GM21447 (cell line): ENCODE measurements around the gene CATSPER4.

Experiments used
- ATAC-seq: cut with Tn5 transposase; IDR thresholded peaks from one replicate; pipeline ENCODE4 v1.9.1; 2021; ENCODE audit not compliant: unreplicated experiment

CATSPER4 gene

DNA sequence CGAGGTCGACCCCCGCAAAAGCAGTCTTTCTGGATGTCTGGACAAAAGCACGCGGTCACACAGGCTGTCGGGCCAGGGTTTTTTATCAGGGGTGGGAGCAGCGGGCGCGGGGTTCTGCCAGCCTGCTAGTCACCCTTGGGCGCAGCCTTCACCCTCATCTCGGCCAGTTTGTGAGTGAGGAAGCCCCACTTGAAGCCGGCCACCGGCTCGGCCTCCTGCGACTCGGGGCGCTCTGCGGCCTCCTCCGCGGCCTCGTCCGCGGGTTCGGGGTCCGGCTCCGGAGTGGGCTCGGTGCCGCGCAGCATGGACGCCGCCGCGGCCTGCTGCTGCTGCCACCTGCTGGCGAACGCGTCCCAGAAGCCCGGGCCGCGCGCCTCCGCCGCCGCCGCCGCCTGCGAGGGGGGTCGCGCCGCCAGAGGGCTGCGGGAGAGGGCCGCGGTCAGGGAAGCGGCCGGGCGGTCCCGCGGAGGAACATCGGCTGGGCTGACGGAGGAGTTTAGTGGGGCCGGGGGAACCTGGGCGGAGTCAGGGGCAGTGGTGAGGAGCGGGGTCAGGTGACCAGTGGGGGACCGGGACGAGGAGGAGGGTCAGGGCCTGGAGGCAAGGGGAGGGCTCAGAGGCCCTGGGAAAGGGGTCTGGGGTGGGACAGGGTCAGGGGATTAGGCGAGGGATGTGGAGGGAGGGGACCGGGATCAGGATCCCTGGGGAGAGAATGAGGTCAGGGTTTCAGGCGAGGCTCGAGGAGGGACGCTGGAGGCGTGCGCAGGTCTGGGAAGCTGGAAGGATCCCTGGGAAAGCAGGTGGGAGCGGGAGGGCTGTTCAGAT lies 26.2 kb upstream of the CATSPER4 start:
- no peak for ATAC-seq

DNA sequence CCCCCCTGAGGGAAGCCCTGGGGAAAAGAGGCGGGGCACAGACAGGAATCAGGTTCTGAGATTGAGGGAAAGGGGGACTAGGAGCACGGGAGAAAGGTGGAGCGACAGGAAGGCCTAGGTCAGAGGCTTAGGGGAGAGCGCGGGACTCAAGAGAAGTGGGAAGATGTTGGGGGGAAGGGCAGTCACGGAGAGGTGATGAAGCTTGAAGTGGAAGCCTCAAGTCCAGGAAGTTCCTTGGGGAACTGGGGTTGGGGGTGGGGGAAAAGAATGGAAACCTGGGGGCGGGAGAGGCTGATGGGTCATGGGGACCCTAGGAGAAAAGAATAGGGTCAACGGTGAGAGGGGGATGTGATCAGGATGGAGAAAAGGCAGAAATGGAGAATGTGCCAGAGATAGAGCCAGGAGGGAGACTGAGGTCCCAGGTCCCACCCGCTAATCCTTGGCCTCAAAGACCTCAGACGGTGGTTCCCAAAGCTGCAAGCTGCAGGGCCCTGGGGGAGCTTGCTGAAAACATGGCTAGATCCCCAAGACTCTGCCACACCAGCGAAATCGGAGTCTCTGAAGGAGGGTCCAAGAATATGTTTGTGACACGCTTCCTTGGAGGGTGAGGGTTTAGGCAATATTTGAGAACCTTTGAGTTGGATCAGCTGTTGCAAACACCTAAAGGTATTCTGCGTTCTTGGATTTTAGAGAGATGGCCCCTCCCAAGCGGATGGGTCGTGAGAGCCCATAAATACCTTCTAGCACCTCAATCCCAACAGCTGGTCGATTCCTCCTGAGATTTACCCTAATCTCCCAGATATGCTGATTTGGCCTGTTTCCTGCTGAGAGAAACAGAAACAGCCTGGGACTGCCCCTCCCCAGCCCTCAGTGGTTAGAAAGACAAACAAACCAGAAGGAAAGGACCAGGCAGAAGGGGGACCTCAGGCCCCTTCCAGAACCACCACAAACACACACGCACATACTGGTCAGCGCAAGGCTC lies 25.2 kb upstream of the CATSPER4 start:
- ATAC-seq = no peak

DNA sequence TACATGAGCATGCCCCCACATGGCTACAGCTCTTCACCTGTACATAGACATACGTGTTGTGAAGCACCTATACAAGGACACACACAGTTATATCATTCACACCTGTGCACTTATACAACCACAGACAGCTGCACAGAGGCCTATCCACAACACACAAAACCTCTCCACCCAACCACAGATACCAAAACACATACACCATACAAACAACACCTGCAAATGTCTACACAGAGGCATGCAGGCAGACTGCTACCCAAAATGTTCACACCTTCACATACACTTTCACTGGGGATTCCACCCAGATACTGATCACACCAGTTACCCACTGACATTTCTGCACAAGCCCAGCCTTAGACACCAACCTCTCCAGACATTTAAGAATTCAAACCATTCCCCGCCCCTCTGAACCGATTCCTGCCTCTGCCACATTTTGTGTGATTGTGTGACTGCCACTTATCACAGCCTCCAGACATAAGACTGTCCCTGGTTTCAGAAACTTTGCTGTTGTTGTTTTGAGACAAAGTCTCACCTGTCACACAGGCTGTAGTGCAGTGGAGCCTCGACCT lies 23.6 kb upstream of the CATSPER4 start:
- ATAC-seq = no peak

DNA sequence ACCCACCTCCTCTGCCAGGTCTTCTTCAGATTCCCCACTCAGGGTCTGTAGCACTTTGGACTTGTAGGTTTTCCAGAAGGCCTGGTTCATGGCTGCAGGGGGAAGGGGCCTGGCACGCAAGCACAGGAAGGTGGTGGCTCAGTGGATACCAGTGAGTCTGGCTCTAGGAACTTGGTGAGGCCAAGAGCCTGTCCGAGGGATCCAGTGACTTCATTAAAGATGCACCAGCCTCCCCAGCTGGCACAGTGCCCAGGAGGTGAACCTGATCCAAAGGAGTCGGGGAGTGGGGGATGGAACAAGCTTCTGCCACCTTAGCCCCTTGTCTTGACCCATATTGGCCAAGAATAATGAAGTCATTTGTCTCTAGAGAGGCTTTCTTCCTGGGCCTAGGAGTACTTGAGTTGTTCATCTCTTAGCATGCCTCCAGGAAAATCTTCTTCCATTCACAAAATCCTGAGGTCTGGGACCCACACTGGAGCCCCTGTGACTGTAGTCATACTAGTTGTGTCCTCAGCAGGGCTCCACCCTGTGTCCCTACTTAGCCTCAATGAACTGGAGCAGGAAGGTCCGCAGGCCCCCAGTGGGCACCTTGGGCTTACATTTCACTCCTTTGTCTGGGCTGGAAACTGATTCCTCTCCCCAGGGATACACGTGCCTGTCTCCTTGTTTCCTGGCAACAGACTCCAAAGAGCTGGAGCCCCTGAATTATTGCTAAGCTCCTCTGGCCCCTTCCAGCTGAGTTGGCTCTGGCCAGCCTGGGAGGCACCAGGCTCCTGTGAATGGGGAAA lies 21.8 kb upstream of the CATSPER4 start, which contains the start of gene C1orf232:
Gene C1orf232, minus strand, starts transcription at position 554 of the 788 bp plus-strand sequence. Its CDS starts 464 bp downstream, at position 90.
- ATAC-seq = no peak

DNA sequence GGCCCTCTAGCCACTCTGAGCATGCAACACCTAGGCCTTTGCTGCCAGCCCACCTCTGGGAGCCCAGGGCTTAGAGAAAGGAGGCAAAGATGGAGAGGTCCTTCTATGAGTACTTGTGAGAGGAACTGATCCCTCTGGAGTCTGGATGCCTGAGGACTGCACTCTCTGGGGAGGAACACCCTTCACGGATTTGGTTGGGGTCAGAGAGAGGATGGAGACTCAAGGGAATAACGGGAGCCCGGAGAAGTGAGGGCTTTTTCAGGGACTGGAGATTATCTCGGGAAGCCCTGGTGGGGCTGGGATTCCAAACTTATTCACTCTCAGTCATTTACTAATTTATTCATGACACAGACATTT lies 21.2 kb upstream of the CATSPER4 start:
- ATAC-seq = no peak

DNA sequence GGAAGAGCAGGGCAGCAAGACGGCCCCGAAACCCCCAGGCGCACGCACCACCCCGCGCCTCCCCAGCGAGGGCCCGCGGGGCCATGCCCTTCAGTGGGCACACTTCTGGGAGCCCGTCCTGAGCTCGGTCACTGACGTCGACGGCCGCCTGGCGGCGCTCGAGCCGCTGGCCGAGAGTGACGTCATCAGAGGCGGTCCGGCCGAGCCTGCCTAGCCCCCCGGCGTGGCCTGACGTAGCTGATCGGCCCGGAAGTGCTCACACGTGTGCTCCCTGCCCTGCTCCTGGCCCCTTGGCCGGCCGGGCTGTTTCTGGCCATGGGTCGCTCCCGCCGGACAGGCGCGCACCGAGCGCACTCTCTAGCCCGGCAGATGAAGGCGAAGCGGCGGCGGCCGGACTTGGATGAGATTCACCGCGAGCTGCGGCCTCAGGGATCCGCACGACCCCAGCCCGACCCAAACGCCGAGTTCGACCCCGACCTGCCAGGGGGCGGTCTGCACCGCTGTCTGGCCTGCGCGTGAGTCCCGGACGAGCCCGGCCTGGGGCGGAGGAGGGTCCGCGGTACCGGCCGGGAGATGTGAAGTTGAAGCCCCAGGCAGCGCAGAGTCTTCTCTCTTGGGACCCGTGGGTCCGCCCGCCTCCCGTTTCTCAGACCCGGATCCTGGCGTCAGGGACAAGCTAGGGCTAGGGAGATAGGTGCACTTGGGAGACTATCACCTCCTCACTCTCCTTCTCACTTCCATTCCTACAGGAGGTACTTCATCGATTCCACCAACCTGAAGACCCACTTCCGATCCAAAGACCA lies 20.5 kb upstream of the CATSPER4 start, which contains the start of gene ZNF593:
Gene ZNF593, plus strand, starts transcription at position 240 of the 803 bp plus-strand sequence. Its CDS starts 76 bp downstream, at position 316.
- ATAC-seq = peak; percentile 87

DNA sequence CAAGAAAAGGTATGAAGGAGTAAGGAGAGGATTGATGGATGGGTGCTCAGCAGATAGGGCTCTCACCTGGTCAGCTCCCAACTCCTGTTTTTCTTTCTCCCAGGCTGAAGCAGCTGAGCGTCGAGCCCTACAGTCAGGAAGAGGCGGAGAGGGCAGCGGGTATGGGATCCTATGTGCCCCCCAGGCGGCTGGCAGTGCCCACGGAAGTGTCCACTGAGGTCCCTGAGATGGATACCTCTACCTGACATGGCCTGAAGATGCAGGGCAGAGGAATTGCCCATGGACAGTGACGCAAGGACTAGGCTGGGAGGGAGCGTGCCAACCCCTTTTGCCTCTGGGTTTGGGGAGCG lies 20.0 kb upstream of the CATSPER4 start:
- no peak for ATAC-seq

DNA sequence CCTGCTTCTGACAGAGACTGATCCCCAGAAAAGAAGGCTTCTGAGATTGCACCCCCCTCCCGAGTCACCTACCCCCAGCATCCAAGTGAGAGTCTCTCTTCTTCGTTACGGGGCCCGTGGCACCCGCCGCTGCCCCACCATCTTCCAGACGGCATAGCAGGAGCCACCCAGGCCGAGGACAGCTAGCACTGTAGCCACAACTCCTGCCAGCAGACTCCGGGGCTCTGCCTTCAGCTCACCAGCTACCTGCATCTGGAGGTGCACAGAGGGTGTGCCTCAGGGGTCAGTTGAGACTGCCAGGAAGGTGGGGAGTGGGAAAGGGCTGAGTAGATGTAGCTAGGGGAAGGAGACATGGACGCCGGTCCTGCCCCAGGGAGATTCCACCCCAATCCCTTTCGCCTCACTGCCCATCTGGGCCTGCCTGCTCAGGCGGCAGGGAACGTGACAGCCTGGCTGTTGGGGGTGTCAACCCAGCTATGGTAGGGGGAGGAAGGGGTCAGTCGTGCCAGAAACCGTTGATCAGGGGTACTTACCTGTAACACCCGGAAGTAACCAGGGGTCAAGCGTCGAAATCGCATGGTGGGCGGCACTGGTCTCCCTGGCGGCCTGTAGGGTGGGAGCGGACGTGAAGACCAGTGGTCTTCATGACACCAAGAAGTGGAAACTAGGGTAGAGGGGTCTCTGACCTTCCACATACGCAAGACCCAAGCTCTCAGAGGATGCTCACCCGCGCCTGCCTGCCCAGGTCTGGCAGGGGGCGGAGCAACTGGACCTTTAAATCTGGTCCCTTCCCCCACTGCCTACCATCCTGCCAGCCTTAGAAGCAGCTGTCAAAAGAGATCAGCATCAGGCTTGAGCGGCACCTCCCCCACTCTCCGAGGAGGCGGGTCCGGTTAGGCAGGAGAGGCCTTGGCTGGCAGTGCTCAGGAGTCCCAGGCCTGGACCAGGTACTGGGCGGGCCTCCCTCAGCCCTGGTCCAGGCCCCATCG lies 19.0 kb upstream of the CATSPER4 start, which contains the start of gene ZNF593OS:
Gene ZNF593OS, minus strand, starts transcription at position 749 of the 989 bp plus-strand sequence. Its CDS starts 171 bp downstream, at position 578.
- ATAC-seq = no peak

DNA sequence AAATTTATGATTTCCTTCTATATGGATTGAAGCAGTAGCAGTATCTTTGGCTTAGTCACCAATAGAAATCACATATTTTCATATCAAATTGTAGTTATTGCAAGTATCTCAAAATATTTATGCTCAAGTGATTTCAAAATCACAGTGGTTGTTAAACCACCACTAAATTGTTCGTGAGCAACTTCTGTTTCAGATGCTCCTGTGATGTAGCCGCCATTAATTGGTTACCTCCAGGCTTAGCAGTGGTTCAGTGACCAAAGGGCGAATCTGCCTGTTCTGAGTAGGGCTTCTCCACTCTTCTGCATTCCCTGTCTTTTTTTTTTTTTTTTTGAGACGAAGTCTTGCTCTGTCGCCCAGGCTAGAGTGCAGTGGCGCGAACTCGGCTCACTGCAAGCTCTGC lies 15.1 kb upstream of the CATSPER4 start:
- ATAC-seq = no peak

DNA sequence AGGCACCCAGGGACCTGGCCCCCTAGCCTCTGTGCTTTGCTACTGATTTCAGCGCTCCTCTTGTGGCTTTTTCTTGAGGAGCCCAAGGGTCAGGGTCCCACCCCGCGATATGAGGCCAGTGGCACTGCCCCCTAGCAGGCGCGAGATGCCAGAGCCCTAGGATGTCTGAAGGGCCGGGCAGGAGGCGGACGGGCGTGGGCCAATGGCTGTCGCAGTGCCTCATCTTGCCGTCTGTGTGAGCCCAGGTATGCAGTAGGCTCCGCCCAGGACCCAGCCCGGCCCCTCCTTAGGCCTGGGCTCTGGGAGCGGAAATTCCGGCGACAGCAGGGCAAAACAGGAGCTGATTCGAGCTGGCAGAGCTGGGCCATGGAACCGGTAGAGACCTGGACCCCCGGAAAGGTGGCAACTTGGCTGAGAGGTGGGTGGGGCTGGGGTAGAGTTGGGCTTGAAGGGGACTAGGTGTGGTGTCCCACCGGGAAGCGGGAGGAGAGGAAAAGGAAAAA lies 13.2 kb upstream of the CATSPER4 start, which contains the start of gene CNKSR1:
Gene CNKSR1, plus strand, starts transcription at position 310 of the 503 bp plus-strand sequence. Its CDS starts 57 bp downstream, at position 367.
- no peak for ATAC-seq

DNA sequence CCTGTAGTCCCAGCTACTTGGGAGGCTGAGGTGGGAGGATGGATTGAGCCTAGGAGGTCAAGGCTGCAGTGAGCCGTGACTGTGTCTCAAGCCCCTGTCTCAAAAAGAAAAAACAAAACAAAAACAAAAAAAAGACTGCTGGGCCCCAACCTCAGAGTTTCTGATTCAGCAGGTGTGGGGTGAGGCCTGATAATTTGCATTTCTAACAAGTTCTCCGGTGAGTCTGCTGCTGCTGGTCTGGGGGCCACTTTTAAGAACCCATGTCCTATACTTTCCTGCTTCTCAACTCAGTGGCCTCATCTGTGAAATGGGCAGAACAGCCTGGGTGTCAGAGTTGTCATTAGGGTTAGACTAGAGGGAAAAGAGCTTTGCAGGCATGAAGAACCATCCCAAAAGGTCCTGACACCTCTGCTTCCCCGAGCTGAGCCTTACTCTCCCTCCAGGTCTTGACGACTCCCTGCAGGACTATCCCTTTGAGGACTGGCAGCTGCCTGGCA lies 10.3 kb upstream of the CATSPER4 start:
- no peak for ATAC-seq

DNA sequence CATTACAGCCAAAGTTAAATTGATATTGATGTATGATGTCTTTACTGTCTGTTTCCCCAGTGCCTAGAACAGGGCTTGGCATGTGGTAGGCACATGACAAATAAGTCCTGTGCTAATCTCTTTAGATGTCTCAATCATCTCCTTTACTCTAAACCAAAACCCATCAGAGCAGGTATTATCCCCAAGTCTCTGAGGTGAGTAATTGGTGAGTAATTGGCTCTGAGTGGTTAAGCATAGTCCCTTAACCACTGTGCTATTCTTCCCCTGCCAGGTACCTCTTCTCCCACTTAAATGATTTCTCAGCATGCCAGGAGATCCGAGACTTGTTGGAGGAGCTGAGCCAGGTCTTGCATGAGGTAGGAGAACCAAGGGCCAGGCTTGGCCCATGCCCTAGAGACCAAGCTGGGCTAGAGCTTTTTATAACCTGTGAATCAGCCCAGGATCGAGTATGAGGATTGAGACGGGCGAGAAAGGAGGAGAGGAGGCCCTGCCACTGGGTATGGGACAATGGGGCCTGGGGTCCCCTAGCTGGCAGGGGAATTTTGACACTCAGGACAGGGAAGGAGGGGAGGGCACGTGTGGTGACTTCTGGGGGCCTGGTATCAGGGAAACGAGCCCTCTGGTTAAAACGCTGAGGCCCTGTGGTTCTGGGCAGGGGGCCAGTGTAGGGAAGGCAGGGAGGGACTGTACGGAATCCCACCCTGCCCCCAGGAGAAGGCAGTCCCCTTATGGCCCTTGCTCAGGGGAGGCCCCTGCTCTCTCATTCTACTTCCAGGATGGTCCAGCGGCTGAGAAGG lies 8.6 kb upstream of the CATSPER4 start:
- no peak for ATAC-seq

DNA sequence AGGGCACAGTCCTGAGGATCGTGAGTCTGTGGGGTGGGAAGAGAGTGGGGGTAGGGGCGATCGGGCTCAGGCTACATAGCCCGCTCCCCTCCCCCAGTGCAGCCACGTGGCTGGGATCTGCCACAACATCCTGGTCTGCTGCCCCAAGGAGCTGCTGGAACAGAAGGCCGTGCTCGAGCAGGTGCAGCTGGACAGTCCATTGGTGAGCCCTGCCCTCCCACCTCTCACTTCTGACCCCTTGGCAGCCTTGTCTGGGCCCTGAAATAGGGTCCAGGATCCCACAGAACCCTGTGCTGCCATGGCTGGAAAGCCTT lies 8.1 kb upstream of the CATSPER4 start:
- no peak for ATAC-seq

DNA sequence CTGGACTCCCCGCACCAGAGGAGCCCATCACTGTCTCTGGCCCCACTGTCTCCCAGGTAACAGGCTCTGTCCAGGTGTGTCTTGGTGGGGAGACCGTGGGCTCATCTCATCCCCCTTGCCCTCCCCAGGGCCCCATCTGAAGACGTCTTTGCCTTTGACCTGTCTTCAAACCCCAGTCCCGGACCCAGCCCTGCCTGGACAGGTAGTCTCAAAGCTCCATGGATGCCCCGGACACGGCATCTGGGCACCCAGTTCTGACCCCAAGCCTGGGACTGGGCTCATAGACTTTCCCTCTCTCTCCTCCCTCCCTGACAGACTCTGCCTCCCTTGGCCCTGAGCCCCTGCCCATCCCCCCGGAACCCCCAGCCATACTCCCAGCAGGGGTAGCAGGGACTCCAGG lies 6.3 kb upstream of the CATSPER4 start:
- no peak for ATAC-seq

DNA sequence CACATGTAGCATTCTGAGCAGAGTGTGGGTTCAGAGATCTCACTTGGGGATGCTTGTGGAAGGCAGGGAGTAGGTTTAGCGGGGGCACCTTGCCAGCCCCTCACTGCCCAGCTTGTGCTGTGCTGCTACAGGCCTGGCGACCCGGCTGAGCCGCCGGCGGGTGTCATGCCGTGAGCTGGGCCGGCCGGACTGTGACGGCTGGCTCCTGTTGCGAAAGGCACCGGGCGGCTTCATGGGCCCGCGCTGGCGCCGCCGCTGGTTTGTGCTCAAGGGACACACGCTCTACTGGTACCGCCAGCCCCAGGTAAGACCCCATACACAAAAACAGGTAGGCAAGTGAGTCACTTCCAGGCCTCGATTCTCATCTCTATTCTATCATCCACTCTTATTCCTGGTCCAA lies 5.5 kb upstream of the CATSPER4 start:
- ATAC-seq = no peak

DNA sequence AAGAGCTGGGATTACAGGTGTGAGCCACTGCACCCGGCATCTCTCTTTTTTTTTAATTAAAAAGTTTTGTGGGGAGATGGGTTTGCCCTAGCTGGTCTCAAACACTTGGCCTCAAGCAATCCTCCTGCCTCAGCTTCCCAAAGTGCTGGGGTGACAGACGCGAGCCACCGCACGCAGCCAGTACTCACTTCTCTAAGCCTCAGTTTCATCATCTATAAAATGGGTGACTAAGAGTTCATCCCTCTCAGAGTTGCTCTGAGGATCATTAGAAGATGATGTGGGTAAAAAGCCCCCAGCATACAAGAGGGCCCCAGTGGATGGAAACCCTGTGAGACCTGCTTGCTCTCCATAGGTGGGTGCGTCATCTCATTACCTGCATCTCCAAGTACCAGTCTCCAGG lies 2.5 kb upstream of the CATSPER4 start:
- ATAC-seq = no peak

DNA sequence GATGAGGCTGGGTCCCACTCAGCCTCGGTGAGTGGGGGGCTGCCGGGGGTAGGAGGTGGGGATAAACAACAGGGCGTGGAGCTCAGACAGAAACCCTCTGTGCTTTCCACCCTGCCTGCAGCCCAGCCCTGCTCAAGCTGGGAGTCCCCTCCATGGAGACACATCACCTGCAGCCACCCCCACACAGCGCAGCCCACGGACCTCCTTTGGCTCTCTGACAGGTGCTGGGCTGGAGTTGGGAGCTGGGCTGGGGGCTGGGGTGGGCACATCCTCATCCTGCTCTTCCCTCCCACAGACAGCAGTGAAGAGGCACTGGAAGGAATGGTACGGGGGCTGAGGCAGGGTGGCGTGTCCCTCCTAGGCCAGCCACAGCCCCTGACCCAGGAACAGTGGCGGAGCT lies 1.9 kb upstream of the CATSPER4 start:
- no peak for ATAC-seq
